Astrocyte of the spinal cord (primary cell): ENCODE measurements around the gene CNNM1.

Experiments
- DNase-seq: peaks from one replicate; pipeline ENCODE4 v3.0.0; 2011; ENCODE audit warnings: low read depth, low spot score
- H3K4me3 ChIP-seq: 2 replicates; pipeline ENCODE4 v1.5.1; 2011; ENCODE audit warnings: low read depth, mild to moderate bottlenecking, low read length, moderate library complexity
- in situ Hi-C: cut with HindIII; loops from 2 replicates; pipeline ENCODE4 v1.10.0; 2017; ENCODE audit warnings: low sequenced_read_pairs
- TF ChIP-seq, protein P1 (sequence below): IDR thresholded peaks from 2 replicates; pipeline ENCODE4 v1.5.1; 2012; ENCODE audit warnings: low read depth, mild to moderate bottlenecking, low read length, inconsistent platforms

Gene CNNM1

DNA sequence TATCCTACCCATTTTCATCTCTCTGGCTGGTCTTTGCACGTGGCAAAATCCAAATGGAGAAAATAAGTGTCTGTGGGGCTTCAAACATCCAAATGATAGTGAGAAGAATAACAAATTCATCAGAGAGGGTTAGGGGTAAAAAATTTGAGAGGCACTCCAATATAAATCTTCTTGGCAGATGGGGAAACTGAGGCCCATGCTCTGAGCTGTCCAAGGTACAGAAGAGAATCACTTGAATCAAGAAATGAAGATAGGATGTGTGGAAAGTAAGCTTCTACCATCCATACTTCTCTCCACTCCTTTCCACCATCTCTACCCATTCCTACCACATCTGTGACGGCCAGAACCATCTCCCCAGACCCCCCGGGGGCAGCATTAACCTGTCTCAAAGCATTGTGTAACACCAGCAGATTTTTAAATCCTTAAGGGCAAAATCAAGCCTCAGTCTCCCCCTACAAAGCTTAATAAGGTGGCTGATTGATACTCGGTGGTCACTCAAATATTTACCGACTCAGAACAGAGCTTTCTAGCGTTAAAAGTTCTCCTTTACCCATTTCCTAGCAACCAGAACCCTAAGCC, 100.5 kb downstream of the CNNM1 start:
- in situ Hi-C loops, result no loop called here
- TF ChIP-seq, protein P1, sequence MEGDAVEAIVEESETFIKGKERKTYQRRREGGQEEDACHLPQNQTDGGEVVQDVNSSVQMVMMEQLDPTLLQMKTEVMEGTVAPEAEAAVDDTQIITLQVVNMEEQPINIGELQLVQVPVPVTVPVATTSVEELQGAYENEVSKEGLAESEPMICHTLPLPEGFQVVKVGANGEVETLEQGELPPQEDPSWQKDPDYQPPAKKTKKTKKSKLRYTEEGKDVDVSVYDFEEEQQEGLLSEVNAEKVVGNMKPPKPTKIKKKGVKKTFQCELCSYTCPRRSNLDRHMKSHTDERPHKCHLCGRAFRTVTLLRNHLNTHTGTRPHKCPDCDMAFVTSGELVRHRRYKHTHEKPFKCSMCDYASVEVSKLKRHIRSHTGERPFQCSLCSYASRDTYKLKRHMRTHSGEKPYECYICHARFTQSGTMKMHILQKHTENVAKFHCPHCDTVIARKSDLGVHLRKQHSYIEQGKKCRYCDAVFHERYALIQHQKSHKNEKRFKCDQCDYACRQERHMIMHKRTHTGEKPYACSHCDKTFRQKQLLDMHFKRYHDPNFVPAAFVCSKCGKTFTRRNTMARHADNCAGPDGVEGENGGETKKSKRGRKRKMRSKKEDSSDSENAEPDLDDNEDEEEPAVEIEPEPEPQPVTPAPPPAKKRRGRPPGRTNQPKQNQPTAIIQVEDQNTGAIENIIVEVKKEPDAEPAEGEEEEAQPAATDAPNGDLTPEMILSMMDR, result no peak
- peak overlapping the region; percentile 98 for H3K4me3 ChIP-seq
- DNase-seq, result no peak

DNA sequence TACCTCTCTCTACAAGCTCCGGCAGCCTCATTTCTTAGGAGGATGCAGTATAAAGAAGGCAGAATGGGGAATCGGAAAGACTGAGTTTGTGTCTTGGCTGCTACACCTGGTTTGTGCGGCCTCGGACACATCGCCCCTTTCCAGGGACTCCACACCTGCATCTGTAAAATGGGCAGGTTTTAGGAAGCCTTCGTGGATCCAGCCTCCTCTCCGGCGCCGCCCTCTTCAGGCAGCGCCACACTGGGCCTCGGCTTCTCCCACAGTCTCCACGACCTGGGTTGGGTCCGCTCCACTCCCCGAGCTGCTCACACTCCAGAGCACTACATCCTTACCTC, 100.9 kb downstream of the CNNM1 start:
- H3K4me3 ChIP-seq, result peak overlapping the region; percentile 98
- in situ Hi-C loops, result no loop called here
- DNase-seq, result peak; percentile 5
- TF ChIP-seq, protein P1, result no peak

DNA sequence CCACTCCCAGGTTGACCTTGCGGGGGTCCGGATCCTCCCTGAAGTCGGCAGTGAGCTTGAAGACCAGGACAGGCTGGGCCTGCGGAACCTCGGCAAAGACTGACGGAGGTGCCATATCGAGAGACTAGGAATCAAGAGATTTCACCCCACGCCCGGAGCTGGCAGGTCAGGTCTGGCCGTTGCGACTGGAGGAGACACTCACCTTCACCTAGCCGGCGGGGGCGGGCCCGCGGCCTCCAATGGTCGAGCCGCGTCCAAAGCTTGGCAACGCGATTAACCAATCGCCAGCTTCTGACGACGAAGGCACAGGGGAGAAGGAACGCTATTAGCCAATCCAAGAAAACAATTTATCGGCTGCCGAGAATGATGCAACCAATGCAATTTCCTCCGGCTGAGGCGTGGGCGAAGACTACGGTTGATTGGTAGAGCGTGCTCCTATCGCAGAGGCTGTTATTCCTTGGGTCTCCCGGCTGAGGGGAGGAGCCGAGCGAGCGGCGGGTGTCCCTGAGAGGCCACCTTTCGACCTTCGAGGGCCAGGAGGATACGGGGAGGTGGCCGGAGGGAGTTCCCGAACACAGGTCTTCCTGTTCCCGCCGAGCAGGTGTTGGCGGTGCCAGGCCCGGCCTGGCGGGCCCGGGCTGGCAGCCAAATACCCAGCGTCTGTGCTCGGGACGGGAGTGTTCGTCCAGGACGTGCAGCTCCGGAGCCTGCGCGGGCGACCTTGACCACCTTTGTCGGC, 101.5 kb downstream of the CNNM1 start, which contains the start of gene GOT1:
Gene GOT1, minus strand, starts transcription at position 174 of the 739 bp plus-strand sequence. Its CDS starts 59 bp downstream, at position 115.
- DNase-seq, result peak; percentile 99
- in situ Hi-C loops, result no loop called here
- TF ChIP-seq, protein P1, result no peak
- peak within 1 kb of the TSS; percentile 98 for H3K4me3 ChIP-seq

DNA sequence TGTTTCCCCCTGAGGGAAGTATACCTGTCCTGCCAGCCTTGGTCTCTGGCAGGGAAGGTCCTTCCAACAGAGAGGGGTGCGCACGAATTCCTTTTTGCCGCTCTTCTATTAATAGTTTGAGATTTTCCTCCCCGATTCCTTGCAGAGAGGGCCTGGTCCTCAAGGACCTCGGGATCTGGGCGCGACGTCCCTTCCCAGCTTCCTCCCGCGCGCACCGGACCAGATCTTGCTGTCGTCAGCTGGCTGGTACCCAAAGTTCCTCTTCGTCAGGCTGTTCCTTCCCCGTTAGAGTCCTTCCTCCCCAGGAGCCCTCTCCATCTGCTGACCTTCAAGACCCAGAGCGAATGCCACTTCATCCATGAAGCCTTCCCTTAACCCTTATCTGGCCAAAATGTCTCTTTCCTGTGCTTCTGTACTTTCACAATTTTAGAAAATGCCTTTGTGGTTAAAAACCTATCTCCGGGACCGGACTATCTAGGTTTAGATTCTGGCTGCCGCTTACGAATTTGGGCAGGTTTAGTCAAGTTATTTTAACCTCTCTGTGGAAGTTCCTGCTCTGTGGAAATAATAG, 102.1 kb downstream of the CNNM1 start:
- in situ Hi-C loops, result no loop called here
- TF ChIP-seq, protein P1, result no peak
- peak overlapping the region; percentile 98 for H3K4me3 ChIP-seq
- DNase-seq, result peak; percentile 26

DNA sequence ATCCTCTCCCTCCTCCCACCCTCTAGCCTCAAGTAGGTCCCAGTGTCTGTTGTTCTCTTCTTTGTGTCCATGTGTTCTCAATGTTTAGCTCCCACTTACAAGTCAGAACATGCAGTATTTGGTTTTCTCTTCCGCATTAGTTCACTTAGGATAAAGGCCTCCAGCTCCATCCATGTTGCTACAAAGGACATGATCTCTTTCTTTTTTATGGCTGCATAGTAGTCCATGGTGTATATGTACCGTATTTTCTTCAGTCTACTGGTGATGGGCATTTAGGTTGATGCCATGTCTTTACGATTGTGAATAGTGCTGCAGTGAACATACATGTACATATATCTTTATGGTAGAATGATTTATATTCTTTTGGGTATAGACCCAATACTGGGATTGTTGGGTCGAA, 102.9 kb downstream of the CNNM1 start:
- in situ Hi-C loops, result no loop called here
- no peak for DNase-seq
- TF ChIP-seq, protein P1, result no peak
- no peak overlapping the region for H3K4me3 ChIP-seq

DNA sequence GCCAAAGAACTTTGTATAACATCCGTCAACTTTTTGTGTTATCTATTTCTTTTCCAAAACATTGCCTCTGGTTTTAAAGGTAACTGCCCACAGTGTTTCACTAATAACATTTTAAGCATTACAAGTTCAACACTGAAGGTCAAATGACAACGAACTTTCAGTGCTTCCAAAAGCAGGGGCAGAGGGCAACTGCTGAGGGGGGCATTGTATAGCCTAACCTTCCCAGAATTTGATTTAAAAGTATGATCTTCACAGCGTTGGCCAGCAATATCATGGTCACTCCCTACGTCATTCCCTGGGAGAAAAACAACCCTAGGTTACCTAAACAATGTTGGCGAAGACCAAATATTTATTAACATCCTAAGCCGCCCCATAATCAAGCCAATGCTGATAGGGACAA, 103.7 kb downstream of the CNNM1 start:
- TF ChIP-seq, protein P1, result no peak
- DNase-seq, result no peak
- in situ Hi-C loops, result no loop called here
- no peak overlapping the region for H3K4me3 ChIP-seq
